Measurements from ENCODE around the gene ZNF134.
A peak's percentile ranks its signal among the peaks of the same experiment; 100 is the strongest.

ZNF134 gene

GRCh38 chr19:57664269-57665127 lies 50.5 kb downstream of the ZNF134 start (continued):
- no peak for TF ChIP-seq HOXD13 (CRISPR knock-in tag; IDR thresholded peaks at IDR 0.05; ENCODE audit: borderline replicate concordance)
- no peak for TF ChIP-seq BCL11B (tag by site-specific recombination; IDR thresholded peaks at IDR 0.05; ENCODE audit: low read depth)
- TF ChIP-seq ZNF132 (tag by site-specific recombination; IDR thresholded peaks at IDR 0.05; ENCODE audit: borderline replicate concordance) = no peak
- TF ChIP-seq ZIC2 (tag by site-specific recombination; IDR thresholded peaks at IDR 0.05) = peak; percentile 75
- TF ChIP-seq ZNF558 (tag by site-specific recombination; IDR thresholded peaks at IDR 0.05) = no peak
- TF ChIP-seq ZNF391 (tag by site-specific recombination; IDR thresholded peaks at IDR 0.05; ENCODE audit: borderline replicate concordance, low read depth) = no peak
- no peak for TF ChIP-seq ZNF266 (tag by site-specific recombination; IDR thresholded peaks at IDR 0.05; ENCODE audit: low read depth)
- TF ChIP-seq ZNF501 (tag by site-specific recombination; IDR thresholded peaks at IDR 0.05) = no peak
- no peak for TF ChIP-seq TSHZ1 (tag by site-specific recombination; IDR thresholded peaks at IDR 0.05; ENCODE audit: borderline replicate concordance)
- TF ChIP-seq, protein P1, sequence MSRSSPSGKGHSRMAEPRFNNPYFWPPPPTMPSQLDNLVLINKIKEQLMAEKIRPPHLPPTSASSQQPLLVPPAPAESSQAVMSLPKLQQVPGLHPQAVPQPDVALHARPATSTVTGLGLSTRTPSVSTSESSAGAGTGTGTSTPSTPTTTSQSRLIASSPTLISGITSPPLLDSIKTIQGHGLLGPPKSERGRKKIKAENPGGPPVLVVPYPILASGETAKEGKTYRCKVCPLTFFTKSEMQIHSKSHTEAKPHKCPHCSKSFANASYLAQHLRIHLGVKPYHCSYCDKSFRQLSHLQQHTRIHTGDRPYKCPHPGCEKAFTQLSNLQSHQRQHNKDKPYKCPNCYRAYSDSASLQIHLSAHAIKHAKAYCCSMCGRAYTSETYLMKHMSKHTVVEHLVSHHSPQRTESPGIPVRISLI (tag by site-specific recombination; IDR thresholded peaks at IDR 0.05) = no peak
- TF ChIP-seq ZBTB8A (tag by site-specific recombination; IDR thresholded peaks at IDR 0.05) = peak; percentile 44; the same call in 1 of the 2 replicates
- TF ChIP-seq ZNF560 (tag by site-specific recombination; IDR thresholded peaks at IDR 0.05; ENCODE audit: borderline replicate concordance) = no peak
- no peak for TF ChIP-seq ZSCAN4 (tag by site-specific recombination; IDR thresholded peaks at IDR 0.05)
- peak; percentile 62 for TF ChIP-seq GLIS2 (tag by site-specific recombination; IDR thresholded peaks at IDR 0.05)
- TF ChIP-seq ZNF155 (tag by site-specific recombination; IDR thresholded peaks at IDR 0.05) = no peak
- no peak for TF ChIP-seq ZNF530 (tag by site-specific recombination; IDR thresholded peaks at IDR 0.05; ENCODE audit: low read depth)
- TF ChIP-seq YY1 (tag by site-specific recombination; IDR thresholded peaks at IDR 0.05) = no peak
- TF ChIP-seq ZNF792 (tag by site-specific recombination; IDR thresholded peaks at IDR 0.05) = no peak
- peak; percentile 56 for TF ChIP-seq ZNF561 (tag by site-specific recombination; IDR thresholded peaks at IDR 0.05; ENCODE audit: borderline replicate concordance)
- TF ChIP-seq ZNF664 (tag by site-specific recombination; IDR thresholded peaks at IDR 0.05) = no peak
- TF ChIP-seq ZNF274 (IDR thresholded peaks at IDR 0.05; ENCODE audit: low read length) = no peak
- no peak for TF ChIP-seq ZNF274 (tag by site-specific recombination; IDR thresholded peaks at IDR 0.05; ENCODE audit: borderline replicate concordance)
- TF ChIP-seq ZBTB44 (tag by site-specific recombination; IDR thresholded peaks at IDR 0.05) = peak; percentile 55; the same call in 1 of the 2 replicates
- TF ChIP-seq ZBTB21 (tag by site-specific recombination; IDR thresholded peaks at IDR 0.05) = no peak
- TF ChIP-seq, protein P2, sequence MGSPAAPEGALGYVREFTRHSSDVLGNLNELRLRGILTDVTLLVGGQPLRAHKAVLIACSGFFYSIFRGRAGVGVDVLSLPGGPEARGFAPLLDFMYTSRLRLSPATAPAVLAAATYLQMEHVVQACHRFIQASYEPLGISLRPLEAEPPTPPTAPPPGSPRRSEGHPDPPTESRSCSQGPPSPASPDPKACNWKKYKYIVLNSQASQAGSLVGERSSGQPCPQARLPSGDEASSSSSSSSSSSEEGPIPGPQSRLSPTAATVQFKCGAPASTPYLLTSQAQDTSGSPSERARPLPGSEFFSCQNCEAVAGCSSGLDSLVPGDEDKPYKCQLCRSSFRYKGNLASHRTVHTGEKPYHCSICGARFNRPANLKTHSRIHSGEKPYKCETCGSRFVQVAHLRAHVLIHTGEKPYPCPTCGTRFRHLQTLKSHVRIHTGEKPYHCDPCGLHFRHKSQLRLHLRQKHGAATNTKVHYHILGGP (tag by site-specific recombination; IDR thresholded peaks at IDR 0.05) = no peak
- TF ChIP-seq GLI2 (tag by site-specific recombination; IDR thresholded peaks at IDR 0.05; ENCODE audit: borderline replicate concordance, low read depth) = no peak
- TF ChIP-seq ZNF114 (tag by site-specific recombination; IDR thresholded peaks at IDR 0.05) = no peak
- TF ChIP-seq CTCF (tag by site-specific recombination; IDR thresholded peaks at IDR 0.05) = no peak
- TF ChIP-seq ZNF660 (tag by site-specific recombination; IDR thresholded peaks at IDR 0.05) = peak; percentile 77
- no peak for TF ChIP-seq ZNF214 (tag by site-specific recombination; IDR thresholded peaks at IDR 0.05; ENCODE audit: borderline replicate concordance)

Measured in HEK293 (cell line).